GM18517 (cell line): ENCODE results near the gene ZBTB22.
"Not testable (repeated sequence)": the region's sequence is repeated elsewhere in the genome, so short reads cannot be mapped to it uniquely, and the experiment has no call there.

ENCODE experiments used
- ATAC-seq: cut with Tn5 transposase; IDR thresholded peaks from one replicate; pipeline ENCODE4 v1.9.1; 2021; ENCODE audit warnings: mild to moderate bottlenecking, moderate library complexity; ENCODE audit not compliant: unreplicated experiment

The ZBTB22 gene

DNA sequence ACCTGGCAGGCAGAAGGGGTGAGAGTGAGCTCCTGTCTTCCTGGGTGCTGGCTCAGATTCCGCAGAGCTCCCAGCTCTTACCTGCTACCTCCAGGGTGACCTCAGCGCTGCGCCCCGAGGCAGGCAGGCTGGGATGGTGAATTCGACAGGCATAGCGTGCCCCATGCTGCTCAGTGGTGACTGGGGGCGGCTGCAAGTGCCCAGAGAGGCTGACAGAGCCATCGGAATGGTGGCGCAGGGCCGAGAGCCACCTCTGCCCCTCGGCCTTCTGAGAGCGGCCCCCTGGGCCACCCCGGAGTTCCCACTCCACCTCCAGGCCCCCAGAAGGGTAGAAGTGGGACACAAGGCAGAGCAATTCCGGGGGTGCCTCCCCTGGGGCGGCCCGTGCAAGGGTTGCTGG lies 13.3 kb downstream of the ZBTB22 start:
- no peak for ATAC-seq

DNA sequence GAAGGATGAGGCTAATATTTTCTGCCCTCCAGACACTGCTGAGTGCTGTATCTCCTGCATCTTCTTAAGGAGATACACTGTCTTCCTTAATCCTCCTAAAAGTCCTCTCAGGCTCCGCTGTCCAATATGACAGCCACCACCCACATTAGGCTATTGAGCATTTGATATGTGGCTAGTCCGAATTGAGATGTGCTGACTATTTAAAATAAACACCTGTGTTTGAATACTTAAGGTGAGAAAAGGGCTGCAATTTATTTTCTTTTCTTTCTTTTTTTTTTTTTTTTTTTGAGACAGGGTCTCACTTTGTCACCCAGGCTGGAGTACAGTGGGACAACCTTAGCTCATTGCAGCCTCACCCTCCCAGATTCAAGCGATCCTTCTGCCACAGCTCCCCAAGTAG lies 15.7 kb downstream of the ZBTB22 start:
- no peak for ATAC-seq

DNA sequence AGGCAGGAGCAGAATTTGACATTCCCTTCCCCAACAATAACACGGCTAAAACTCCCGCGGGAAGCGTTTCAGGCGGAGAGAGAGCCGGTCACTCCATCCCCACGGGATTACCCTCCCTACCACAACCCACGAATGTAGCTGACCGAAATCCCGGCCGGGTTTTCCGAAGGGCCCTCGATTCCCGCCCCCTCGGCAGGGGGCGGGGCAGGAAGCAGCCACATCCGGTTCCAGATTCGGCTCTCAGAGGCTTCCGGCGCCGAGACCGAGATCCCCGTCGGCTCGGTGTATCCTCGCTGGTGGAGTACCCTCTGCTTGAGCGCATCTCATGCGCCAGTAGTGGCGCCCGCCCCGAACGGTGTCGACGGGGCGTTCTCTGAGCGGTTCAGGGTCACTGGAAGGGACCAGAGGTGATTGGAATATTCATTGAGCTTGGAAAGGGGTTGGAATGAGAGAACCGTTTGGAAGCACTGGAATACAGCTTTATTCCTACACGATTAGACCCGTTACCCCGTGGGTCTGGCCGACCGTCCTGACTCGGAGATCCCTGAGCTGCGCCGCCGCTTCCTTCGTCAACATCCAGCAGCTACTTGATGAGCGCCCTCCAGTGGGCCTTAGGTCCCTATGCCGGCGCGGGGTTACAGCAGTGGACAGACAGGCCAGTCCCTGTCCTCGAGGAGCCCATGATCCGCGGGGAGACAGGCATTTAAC lies 18.2 kb downstream of the ZBTB22 start:
- ATAC-seq, result peak; percentile 73

DNA sequence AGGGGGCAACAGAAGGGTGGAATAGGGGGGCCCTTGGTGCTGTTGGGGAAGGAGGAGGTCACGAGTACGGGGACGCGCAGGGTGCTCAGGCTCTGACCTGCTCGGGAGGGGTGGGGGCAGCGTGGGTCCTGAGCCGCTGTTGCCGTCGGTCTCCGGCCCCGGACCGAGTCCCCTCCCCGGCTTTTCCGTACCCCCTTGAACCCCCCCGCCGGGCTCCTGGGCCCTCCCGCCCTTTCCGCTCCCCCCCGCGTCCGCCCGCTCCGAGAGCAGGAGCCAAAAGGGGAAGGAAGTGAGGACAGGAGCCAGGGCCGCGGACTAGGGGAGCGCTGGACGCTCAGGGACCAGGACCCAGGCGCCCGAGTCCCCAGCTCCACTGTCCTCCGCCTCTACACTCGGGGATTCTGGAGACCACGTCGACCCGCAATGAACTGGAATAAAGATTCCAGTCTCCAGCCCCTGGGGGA lies 18.7 kb downstream of the ZBTB22 start, which contains the start of gene RGL2:
TSS of gene RGL2 (minus strand) at position 170 of the 464 bp plus-strand sequence. CDS start 332 bp downstream, outside the sequence.
- ATAC-seq, result peak; percentile 21

DNA sequence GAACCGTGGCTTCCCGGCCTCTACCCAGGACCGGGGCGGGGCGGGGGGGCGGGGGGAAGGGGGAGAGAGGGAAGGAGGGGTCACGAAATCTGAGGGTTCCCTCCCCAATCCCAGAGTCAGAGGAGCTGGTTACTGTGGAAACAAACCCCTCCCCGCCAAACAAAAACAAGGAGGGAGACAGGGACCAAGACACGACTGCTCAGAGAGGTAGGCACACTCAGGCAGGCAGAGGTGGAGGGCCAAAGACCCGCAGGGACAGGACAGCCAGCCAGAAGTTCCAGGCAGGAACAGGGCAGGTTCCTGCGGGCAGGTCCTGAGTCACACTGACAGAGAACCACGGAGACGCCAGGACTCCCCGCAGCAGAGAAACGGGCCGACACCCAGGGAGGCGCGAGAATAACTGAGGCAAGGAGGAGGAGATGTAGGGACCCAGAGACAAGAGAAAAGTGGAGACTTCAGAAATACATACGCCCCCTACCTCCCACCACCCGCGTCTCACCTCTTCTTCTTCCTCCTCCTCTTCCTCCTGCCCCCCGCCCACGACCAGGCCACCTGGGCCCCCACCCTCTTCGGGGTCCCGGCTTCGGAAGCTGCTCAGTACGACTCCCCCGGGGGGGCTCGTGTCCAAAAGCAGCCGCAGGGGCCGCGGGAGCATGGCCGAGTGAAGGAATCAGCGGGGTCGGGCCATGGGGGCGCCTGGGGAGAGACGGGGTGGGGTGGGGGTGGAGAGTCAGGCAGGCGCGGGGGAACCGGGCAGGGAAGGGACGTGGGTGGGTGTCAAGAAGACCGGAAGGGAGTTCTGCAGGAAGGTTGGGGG lies 19.4 kb downstream of the ZBTB22 start:
- no peak for ATAC-seq

DNA sequence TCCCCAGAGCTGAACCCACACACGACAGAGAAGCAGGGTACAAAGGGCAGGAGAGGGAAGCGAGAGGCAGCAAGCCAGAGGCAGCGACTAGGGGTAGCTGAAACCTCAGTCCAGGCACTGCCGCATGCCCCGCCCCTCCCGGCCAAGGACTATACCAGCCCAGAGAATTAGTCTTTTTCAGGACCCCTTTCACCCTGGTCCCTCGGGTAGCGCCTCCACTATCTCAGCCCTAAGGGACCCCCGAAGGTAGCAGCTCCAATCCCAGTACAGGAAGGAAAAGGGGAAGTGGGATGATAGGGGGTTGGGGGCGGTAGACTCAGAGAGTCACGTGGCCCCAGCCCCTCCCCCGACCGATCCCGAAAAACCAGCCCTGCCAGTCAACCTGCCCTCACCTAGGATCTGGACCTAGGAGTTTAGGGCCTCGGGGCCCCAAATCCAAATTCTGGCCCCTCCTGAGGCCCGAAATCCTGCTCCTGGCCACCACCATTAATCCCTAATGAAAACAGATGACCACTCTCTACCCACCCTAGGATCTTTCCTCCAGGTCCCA lies 20.1 kb downstream of the ZBTB22 start:
- ATAC-seq, result no peak

DNA sequence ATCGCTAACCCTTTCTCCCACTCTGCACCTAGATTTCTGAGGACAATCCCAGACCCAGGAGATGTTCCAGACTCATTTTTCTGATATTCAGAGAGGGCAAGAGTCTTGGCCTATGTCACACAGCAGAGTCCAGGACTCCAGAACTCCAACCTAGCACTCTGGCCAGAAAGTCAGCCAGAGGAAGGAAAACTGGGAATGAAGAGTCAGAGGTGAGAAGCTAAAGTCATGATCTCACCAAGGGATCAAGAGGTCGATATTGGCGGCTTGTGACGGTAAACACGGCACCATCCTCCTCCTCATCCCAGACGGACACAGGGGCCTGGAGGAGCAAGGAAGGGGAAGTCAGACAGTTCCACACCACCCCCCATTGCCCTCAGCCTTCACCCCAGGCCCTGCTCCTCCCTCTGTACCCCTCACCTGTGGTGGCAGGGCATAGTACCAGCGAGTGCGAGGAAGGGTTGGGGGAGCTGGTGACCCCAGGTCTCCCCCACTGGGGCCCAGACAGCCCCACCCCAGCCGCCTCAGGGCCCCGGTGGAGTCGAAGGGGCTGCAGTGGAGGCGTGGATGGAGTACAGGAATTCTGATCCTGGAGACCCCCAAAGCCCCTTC lies 20.6 kb downstream of the ZBTB22 start:
- ATAC-seq, result no peak

DNA sequence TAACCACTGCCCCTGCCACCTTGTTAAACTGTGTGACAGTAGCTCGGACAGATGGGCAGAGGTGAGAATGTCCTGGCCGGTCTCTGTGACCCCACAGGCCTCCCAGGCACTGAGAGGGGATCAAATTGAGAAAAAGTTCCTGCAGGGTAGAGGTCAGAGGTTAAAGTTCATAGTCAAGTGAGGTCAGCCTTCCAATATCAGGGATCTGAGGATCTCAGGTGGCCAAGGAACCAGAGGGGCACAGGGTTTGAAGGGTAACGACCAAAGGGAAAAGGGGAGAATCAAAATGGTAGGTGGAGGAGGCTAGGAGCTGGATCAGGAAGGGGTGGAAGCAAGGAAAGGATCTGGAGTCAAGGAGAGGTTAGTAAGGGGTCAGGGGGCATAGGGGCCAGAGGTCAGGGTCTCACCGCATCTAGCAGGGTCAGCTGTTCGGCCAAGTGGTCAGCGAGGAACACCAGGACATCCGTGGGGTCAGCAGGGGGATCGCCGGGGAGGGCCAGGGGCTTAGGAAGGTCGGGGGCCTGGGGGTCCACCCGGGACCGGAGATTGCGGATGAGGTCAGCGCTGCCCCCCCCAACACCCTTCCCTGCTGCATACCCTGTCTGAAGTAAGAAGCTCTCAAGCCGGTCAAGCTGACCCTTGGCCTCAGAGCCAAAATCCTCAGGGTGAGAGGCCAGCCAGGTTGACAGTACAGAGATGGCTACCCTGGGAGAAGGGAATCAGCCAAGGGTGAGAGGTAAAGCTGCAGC lies 21.7 kb downstream of the ZBTB22 start:
- no peak for ATAC-seq

DNA sequence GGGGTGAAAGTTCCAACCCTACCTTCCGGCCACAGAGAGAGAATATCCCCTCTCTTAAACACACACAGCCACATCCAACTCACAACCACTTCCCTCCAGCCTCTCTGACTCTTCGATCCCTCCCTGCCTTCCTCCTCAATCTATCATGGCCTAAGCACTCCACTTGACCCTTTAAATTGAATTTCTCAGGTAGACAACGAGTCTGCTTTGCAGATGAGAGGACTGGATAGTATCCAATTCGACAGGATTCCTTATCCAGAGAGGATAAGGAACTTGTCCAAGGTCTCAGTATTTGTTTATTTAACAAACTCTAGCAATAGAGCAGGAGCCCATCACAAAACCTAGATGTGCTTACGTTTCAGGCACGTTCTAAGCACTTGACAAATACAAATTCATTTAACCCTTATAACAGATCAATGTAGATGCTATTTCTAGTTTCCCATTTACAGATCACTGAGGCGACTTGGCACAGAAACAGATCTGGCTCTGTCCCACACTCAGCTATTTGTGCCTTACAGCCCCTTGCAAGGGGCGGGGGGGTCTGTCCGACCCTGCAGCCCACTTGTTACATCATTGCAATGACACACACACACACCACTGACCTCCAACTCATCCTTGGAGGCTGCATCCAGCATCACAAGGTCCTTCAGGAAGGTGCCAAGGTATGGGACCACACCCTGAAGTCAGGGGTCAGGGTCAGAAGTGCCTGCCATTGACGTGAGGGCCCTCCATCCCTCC lies 23.3 kb downstream of the ZBTB22 start:
- no peak for ATAC-seq

DNA sequence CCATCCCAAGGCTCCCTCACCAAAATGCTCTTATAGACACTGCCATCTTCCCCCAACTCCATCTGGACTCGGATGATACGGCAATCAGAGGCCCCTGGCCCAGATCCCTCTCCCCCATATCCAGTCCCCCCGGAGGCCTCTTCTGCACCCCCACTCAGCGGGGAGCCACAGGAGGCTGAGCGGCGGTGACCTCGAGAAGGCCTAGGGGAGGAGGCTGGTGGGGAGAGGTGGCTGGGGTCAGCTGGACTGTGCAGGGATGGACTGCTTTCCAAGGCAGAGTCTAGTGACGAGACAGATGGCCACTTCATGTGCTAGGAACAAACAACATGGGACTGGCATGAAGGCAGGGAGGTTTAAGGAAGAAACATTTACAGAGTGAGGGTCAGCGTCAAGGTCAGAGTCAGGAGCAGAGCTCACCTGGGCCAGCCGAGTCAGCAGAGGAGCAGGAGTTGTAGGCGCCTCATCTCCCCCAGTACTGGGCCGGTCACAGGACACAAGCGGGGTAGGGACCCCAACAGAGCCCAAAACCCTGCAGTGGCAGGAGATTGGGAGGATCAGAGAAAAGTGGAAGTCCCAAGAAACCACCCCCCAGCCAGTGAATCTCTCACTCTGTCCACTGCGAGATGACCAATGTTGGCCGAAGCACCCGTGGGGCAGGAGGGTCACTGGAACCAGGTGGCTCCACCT lies 24.4 kb downstream of the ZBTB22 start:
- ATAC-seq, result no peak

DNA sequence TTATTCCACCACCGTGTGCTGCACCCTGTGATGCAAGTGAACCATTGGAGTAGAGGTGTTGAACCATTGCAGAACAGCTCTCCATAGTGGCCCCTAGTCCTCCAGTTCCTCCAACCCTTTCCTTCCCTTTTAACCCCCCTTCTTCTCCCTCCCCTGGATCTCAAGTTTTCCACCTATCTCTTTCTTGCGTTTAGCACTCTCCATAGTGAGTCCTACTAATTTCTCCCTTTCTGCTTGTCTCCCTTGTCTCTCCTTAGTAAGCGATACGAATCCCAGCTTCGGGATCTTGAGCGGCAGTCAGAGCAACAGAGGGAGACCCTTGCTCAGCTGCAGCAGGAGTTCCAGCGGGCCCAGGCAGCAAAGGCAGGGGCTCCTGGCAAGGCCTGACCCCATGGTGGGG lies 27.1 kb downstream of the ZBTB22 start:
- ATAC-seq, result no peak

DNA sequence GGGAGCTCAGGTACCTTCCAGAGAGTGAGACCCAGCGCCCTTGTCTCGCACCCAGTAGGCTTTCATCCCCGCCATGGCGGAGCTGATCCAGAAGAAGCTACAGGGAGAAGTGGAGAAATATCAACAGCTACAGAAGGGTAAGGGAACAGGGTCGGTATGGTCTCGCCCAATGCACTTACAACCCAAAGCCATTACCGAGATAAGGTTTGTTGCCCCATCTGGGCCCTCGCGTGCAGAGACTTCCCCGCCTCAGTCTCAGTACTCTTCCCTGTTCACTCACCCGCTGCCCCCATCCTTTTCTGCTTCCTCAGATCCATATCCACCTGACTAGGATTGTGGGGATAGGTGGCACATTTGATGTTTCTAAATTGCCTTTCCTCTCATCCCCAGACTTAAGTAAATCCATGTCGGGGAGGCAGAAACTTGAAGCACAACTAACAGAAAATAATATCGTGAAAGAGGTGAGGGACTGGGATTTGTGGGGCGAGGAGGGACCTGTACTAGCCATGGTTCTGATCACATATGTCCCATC lies 27.7 kb downstream of the ZBTB22 start:
- no peak for ATAC-seq

DNA sequence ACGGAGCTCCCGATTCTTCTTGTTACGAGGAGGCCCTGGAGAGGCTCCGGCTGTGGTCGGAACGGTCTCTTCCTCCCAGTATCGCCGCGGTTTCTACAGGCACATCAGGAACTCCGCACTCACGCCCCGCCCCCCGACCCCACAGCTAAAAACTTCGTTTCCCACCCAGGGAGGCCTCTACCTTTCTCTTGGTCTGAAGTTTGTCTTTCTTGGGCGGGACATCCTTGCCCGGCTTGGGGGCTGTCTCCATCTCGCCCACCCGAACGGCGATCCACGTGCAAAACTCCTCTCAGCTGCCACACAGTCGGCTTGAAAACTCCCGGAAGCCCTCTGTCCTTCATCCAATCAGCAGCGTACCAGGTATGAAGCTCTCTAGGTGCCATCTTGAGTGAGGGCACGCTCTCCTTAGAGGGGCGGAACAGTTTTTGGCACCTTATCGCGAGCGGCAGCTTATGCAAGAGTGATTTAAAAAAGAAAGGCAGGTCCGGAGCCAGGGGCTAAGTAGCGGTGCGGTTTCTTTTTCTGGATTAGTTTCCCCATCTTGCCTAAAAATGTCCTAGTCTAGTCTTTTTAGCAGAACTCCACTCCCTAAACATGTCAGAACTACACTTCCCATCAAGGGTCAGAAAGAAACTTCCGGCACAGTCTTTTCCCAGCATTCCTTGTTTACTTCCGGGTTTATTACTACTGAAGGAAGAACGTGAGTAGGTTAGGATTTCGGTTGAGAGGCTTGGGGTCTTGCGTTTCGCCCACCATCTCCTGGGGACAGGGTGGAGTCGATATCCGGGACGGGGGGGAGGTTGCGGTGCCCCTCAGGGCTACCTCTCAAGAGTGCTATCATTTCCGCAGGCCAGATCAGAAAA lies 28.4 kb downstream of the ZBTB22 start, which contains the start of the genes PFDN6 and WDR46:
TSS of gene PFDN6 (plus strand) at position 681 of the 863 bp plus-strand sequence. CDS start 256 bp downstream, outside the sequence.
TSS of gene WDR46 (minus strand) at position 319 of the 863 bp plus-strand sequence. CDS start at position 250, 69 bp downstream.
- ATAC-seq, result peak; percentile 68

DNA sequence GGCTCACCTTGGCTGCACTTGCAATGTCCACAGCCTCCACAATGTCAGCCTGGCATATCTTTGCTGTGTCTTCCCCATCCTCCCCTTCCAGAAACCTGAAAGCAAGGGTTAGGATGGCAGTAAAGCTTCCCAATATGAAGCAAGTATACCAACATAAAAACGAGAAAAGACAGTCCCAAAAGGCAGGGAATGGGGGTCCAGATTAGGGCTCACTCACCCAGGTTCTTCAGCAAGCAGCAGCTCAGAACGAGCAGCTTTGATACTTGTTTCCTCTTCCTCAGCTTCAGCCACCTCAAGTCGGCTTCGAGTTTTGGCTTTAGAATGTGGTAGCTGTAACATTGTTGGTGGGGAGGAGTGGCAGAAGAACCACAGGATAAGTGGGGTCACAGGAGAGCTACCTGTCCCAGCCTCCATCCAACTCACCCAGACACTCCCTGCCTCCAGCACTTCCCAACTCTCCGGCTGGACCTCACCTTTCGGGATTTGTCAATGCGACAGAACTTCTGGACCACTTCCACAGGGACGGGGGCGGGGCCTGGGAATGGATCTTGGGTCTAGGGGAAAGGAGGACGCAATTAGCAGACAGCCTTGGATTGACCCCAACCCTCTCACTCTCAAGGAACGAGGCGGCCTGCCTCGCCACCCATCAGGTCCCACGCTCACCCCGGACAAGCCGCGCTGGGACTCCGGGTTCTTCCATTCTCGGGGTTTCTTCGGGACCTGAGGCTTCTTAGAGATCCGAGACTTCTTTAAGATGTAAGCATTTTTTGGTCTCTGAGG lies 29.2 kb downstream of the ZBTB22 start:
- no peak for ATAC-seq

DNA sequence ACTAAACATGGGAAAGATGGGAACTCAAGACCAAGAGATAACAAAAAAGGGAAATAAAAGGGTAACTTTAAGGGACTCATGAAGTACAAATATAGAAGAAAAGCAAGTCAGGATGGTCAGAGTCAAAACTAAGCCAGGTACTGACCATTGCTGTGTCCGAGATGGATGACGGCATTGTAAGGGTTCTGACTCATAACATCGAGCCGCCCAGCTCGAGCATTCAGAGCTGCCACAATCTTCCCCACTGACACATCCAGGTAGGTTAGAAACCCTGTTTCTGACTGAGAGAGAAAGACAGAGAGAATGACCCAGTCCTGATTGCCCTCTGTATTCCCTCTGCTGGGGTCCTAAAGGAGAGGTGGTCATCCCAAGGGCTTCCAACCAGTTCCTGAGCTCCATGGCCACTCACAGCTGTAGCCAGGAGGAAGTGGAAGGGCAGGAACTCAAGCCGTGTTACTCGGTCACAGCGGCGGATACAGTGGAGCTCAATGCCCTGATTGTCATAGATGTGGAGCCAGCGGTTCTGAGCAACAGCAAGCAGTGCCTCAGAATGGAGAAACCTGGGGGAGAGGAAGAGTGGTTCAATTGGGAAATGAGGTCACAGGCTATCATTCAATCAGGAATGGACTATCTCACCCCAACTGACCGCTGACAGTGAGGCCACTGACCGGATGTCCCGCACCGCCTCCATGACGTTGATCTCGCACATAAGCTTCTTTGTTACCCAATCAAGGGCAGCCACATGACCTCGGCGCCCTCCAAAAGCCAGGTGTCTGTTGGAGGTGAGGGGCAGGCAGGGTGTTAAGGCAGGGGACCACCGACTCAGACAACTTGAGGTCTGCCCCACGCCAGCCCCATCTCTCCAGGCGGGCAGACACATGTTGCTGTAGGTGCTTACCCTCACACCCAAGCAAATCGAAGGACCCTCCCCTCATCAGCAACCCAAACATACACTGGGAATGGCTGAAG lies 30.3 kb downstream of the ZBTB22 start:
- no peak for ATAC-seq

DNA sequence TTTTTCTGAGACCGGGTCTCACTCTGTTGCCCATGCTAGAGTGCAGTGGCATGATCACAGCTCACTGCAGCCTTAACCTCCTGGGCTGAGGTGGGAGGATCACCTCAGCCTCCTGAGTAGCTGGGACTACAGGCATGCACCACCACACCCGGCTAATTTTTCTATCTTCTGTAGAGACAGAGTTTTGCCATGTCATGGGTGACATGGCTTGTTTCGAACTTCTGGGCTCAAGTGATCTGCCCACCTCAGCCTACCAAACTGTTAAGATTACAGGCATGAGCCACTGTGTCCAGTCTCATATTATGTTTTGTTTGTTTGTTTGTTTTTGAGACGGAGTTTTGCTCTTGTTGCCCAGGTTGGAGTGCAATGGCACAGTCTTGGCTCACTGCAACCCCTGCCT lies 32.3 kb downstream of the ZBTB22 start:
- not testable (repeated sequence) for ATAC-seq
